Activated CD4-positive, alpha-beta T cell treated with anti-CD3 and anti-CD28 coated beads, Interleukin-2, amount 50 U/mL, for 1 hour (primary cell): ENCODE results near the gene NHP2.
"Not testable (repeated sequence)": the region's sequence is repeated elsewhere in the genome, so short reads cannot be mapped to it uniquely, and the experiment has no call there.

ENCODE experiments used
- DNase-seq: peaks from one replicate; pipeline ENCODE4 v3.0.0-alpha.2; 2020

The NHP2 gene

GRCh38 chr5:178153530-178154340 lies at the start of gene NHP2:
TSS of gene NHP2 (minus strand) at chr5:178153885. CDS start at chr5:178153817, 68 bp downstream.
- DNase-seq, result peak; percentile 97

- no peak for DNase-seq
Observed at GRCh38 chr5:178202541-178202940, 48.9 kb upstream of the NHP2 start.

- no peak for DNase-seq
Observed at GRCh38 chr5:178201927-178202235, 48.2 kb upstream of the NHP2 start.

GRCh38 chr5:178201221-178201926 lies 47.7 kb upstream of the NHP2 start:
- DNase-seq, result no peak

GRCh38 chr5:178199581-178200434 lies 46.1 kb upstream of the NHP2 start:
- DNase-seq, result no peak

- DNase-seq, result no peak
Observed at GRCh38 chr5:178198706-178199105, 45.0 kb upstream of the NHP2 start.

- not testable (repeated sequence) for DNase-seq
Observed at GRCh38 chr5:178198151-178198550, 44.5 kb upstream of the NHP2 start.

GRCh38 chr5:178196986-178197385 lies 43.3 kb upstream of the NHP2 start:
- DNase-seq, result no peak

GRCh38 chr5:178196281-178196812 lies 42.7 kb upstream of the NHP2 start:
- DNase-seq, result no peak

- DNase-seq, result no peak
Observed at GRCh38 chr5:178194026-178194425, 40.3 kb upstream of the NHP2 start.

GRCh38 chr5:178193251-178193809 lies 39.6 kb upstream of the NHP2 start:
- DNase-seq, result no peak

GRCh38 chr5:178192787-178193186 lies 39.1 kb upstream of the NHP2 start:
- DNase-seq, result no peak

GRCh38 chr5:178192244-178192643 lies 38.6 kb upstream of the NHP2 start:
- no peak for DNase-seq

- no peak for DNase-seq
Observed at GRCh38 chr5:178191661-178192060, 38.0 kb upstream of the NHP2 start.

- DNase-seq, result no peak
Observed at GRCh38 chr5:178189433-178189832, 35.7 kb upstream of the NHP2 start.

- no peak for DNase-seq
Observed at GRCh38 chr5:178187014-178187413, 33.3 kb upstream of the NHP2 start, which contains the start of gene GMCL2. TSS of gene GMCL2 (minus strand) at chr5:178187371. CDS start at chr5:178187299, 72 bp downstream.

- DNase-seq, result no peak
Observed at GRCh38 chr5:178186427-178186826, 32.7 kb upstream of the NHP2 start.

GRCh38 chr5:178182158-178182876 lies 28.6 kb upstream of the NHP2 start:
- no peak for DNase-seq

- no peak for DNase-seq
Observed at GRCh38 chr5:178180141-178180863, 26.6 kb upstream of the NHP2 start.

GRCh38 chr5:178177569-178177968 lies 23.9 kb upstream of the NHP2 start:
- DNase-seq, result no peak

- DNase-seq, result no peak
Observed at GRCh38 chr5:178176791-178177190, 23.1 kb upstream of the NHP2 start.
